HCT116 (cell line): Measurements from ENCODE around the gene TMEM134. TPM values are rescaled to one million over a fixed set of nuclear protein-coding genes. Genes with fewer than 3 reads are reported as not detected.

Experiments used
- ATAC-seq: fragments of 200-7000 bp; cut with Tn5 transposase; 2 replicates; pipeline ENCODE4 v1.9.1; 2020; ENCODE audit warnings: mild to moderate bottlenecking, moderate library complexity
- BruUV-seq: library from RNA; stranded (reverse); fragments of 400-500 nt; replicated peaks from 2 replicates; lab custom pipeline; 2021; lab: Mats Ljungman, UMichigan
- CTCF ChIA-PET: fragments of 300-600 bp; sonication (Branson Sonifier 250); formaldehyde crosslinking; loops from one replicate; lab custom pipeline; 2021; ENCODE audit warnings: antibody characterized with exemption; lab: Charles Lee
- POLR2A ChIA-PET: fragments of 300-600, 350-600 bp; sonication (Branson Sonifier 250); formaldehyde crosslinking; loops from one replicate; lab custom pipeline; 2021; ENCODE audit warnings: antibody characterized with exemption; lab: Charles Lee
- RAD21 ChIA-PET, 2 experiments: fragments of 300-600 bp; sonication (Branson Sonifier 250); formaldehyde crosslinking; loops; one replicate each; lab custom pipeline; 2023; ENCODE audit warnings: low total read pairs in 2 of 2; ENCODE audit not compliant: uncharacterized antibody in 2 of 2, unreplicated experiment in 2 of 2, low non-redundant PET in 1 of 2; lab: Charles Lee
- DNase-seq: peaks from one replicate; pipeline ENCODE4 v3.0.0-alpha.2; 2010; ENCODE audit warnings: low read depth, low spot score
- H2AFZ ChIP-seq: fragments of 200-600 bp; shearing (Covaris generic), sonication (generic); 2 replicates; pipeline ENCODE4 v1.6.1; 2017; ENCODE audit warnings: low read depth, mixed run types, mixed read lengths, antibody characterized with exemption, low read length; ENCODE audit not compliant: poor library complexity, severe bottlenecking
- H3K27ac ChIP-seq: 2 replicates; pipeline ENCODE4 v1.5.1; 2012; ENCODE audit warnings: low read depth, low read length
- H3K27me3 ChIP-seq: fragments of 200-600 bp; sonication (generic); 2 replicates; pipeline ENCODE4 v1.6.1; 2016; ENCODE audit warnings: mixed run types, low read length, mixed read lengths; ENCODE audit not compliant: insufficient read depth
- H3K36me3 ChIP-seq, 2 experiments: fragments of 200-500 bp in 1 of 2; fragments of 200-600 bp in 1 of 2; sonication (Bioruptor generic) in 1 of 2; sonication (generic) in 1 of 2; 2 replicates each; pipeline versions ENCODE4 v1.5.1 to v1.6.1; 2014 to 2016; ENCODE audit warnings: low read length in 2 of 2, inconsistent platforms in 1 of 2, mixed read lengths in 1 of 2, mixed run types in 1 of 2; ENCODE audit not compliant: insufficient read depth in 2 of 2, control insufficient read depth in 1 of 2
- H3K4me1 ChIP-seq, 2 experiments: fragments of 200-600 bp in 1 of 2; sonication (generic) in 1 of 2; 2 replicates each; pipeline versions ENCODE4 v1.5.1 to v1.6.1; 2012 to 2017; ENCODE audit warnings: low read length in 2 of 2, inconsistent platforms in 1 of 2, mild to moderate bottlenecking in 1 of 2, mixed read lengths in 1 of 2, mixed run types in 1 of 2, moderate library complexity in 1 of 2; ENCODE audit not compliant: insufficient read depth in 2 of 2, control insufficient read depth in 1 of 2
- H3K4me2 ChIP-seq: fragments of 200-600 bp; sonication (generic); 2 replicates; pipeline ENCODE4 v1.6.1; 2017; ENCODE audit warnings: mixed run types, low read length, mixed read lengths
- H3K4me3 ChIP-seq, 2 experiments: fragments of 200-600 bp in 1 of 2; sonication (generic) in 1 of 2; replicated peaks in 1 of 2; 2 replicates each; pipeline ENCODE4 v1.5.1; 2011 to 2016; ENCODE audit warnings: low read length in 2 of 2, control low read depth in 1 of 2, low read depth in 1 of 2, mild to moderate bottlenecking in 1 of 2, mixed read lengths in 1 of 2, mixed run types in 1 of 2
- H3K79me2 ChIP-seq: fragments of 200-600 bp; sonication (generic); 2 replicates; pipeline ENCODE4 v1.6.1; 2017; ENCODE audit warnings: mild to moderate bottlenecking, mixed run types, low read length, moderate library complexity, mixed read lengths; ENCODE audit not compliant: insufficient read depth
- H3K9ac ChIP-seq: fragments of 200-600 bp; sonication (generic); 2 replicates; pipeline ENCODE4 v1.6.1; 2016; ENCODE audit warnings: low read length, mixed read lengths
- H3K9me2 ChIP-seq: fragments of 200-600 bp; sonication (generic), shearing (Covaris generic); 2 replicates; pipeline ENCODE4 v1.6.1; 2017; ENCODE audit warnings: mixed run types, mild to moderate bottlenecking, moderate library complexity; ENCODE audit not compliant: insufficient read depth
- H3K9me3 ChIP-seq, 2 experiments: fragments of 200-500 bp in 1 of 2; fragments of 200-600 bp in 1 of 2; sonication (Bioruptor generic) in 1 of 2; sonication (generic) in 1 of 2; 2 replicates each; pipeline ENCODE4 v1.6.1; 2014 to 2017; ENCODE audit warnings: low read length in 2 of 2, mixed read lengths in 2 of 2, inconsistent platforms in 1 of 2, low read depth in 1 of 2, mild to moderate bottlenecking in 1 of 2, mixed run types in 1 of 2, moderate library complexity in 1 of 2; ENCODE audit not compliant: control insufficient read depth in 1 of 2, insufficient read depth in 1 of 2
- H4K20me1 ChIP-seq: fragments of 200-600 bp; sonication (generic), shearing (Covaris generic); 2 replicates; pipeline ENCODE4 v1.6.1; 2017; ENCODE audit warnings: mixed run types, mild to moderate bottlenecking, moderate library complexity; ENCODE audit not compliant: insufficient read depth
- CBX3 ChIP-seq: IDR thresholded peaks from 2 replicates; pipeline ENCODE4 v1.6.1; 2012; ENCODE audit warnings: low read depth
- CEBPB ChIP-seq: IDR thresholded peaks from 2 replicates; pipeline ENCODE4 v1.6.1; 2012; ENCODE audit warnings: low read depth
- EGR1 ChIP-seq: IDR thresholded peaks from 2 replicates; pipeline ENCODE4 v1.6.1; 2012; ENCODE audit warnings: low read depth
- EZH2 ChIP-seq: fragments of 200-600 bp; sonication (generic); IDR thresholded peaks from 2 replicates; pipeline ENCODE4 v1.6.1; 2017; ENCODE audit warnings: antibody characterized with exemption, mixed run types
- EZH2phosphoT487 ChIP-seq: fragments of 200-600 bp; IDR thresholded peaks from 2 replicates; pipeline ENCODE4 v1.6.1; 2018; ENCODE audit warnings: antibody characterized with exemption, borderline replicate concordance
- JUND ChIP-seq: IDR thresholded peaks from 2 replicates; pipeline ENCODE4 v1.6.1; 2012
- MAX ChIP-seq: IDR thresholded peaks from 2 replicates; pipeline ENCODE4 v1.6.1; 2012
- POLR2A ChIP-seq: IDR thresholded peaks from 2 replicates; pipeline ENCODE4 v1.7.0; 2011; ENCODE audit warnings: borderline replicate concordance; ENCODE audit not compliant: insufficient read depth, insufficient read length; ENCODE audit errors: extremely low read depth
- POLR2AphosphoS5 ChIP-seq: IDR thresholded peaks from 2 replicates; pipeline ENCODE4 v1.6.1; 2011; ENCODE audit warnings: mild to moderate bottlenecking, low read depth, low read length, moderate library complexity
- SP1 ChIP-seq: IDR thresholded peaks from 2 replicates; pipeline ENCODE4 v1.6.1; 2012; ENCODE audit warnings: low read depth
- SRF ChIP-seq: IDR thresholded peaks from 2 replicates; pipeline ENCODE4 v1.6.1; 2012; ENCODE audit warnings: low read depth
- TCF7L2 ChIP-seq: IDR thresholded peaks from 2 replicates; pipeline ENCODE4 v1.7.0; 2011; ENCODE audit warnings: borderline replicate concordance, inconsistent platforms; ENCODE audit not compliant: insufficient read depth, insufficient read length; ENCODE audit errors: extremely low read depth
- ZNF274 ChIP-seq: fragments of 200-500 bp; sonication (Bioruptor generic); IDR thresholded peaks from 2 replicates; pipeline ENCODE4 v1.6.1; 2014; ENCODE audit warnings: mild to moderate bottlenecking, low read depth, low read length, inconsistent platforms
- intact Hi-C: fragments of 100-400 bp; cut with micrococcal nuclease; formaldehyde crosslinking; loops from 2 replicates; pipeline ENCODE4 v1.10.0; 2022
- total RNA-seq: library from RNA; stranded (reverse); gene quantifications from one replicate; pipeline ENCODE4 v1.2.1, GENCODE V29; 2021; ENCODE audit not compliant: unreplicated experiment
- TF ChIP-seq, protein P1 (sequence below), 3 experiments: fragments of 200-600 bp in 1 of 3; sonication (generic) in 1 of 3; IDR thresholded peaks in 2 of 3; conservative IDR thresholded peaks in 1 of 3; 2 replicates each; pipeline ENCODE4 v1.5.1; 2012 to 2017; ENCODE audit warnings: low read depth in 2 of 3, low read length in 2 of 3, antibody characterized with exemption in 1 of 3, borderline replicate concordance in 1 of 3, control low read depth in 1 of 3, mild to moderate bottlenecking in 1 of 3, mixed read lengths in 1 of 3, mixed run types in 1 of 3, moderate library complexity in 1 of 3; ENCODE audit not compliant: insufficient read depth in 1 of 3
- TF ChIP-seq, protein P2 (sequence below): IDR thresholded peaks from 2 replicates; pipeline ENCODE4 v1.6.1; 2012
- TF ChIP-seq, protein P3 (sequence below): IDR thresholded peaks from 2 replicates; pipeline ENCODE4 v1.6.1; 2012; ENCODE audit warnings: low read depth
- TF ChIP-seq, protein P4 (sequence below): IDR thresholded peaks from 2 replicates; pipeline ENCODE4 v1.6.1; 2011; ENCODE audit warnings: mild to moderate bottlenecking, low read length, moderate library complexity; ENCODE audit not compliant: insufficient replicate concordance; ENCODE audit errors: extremely low read depth

Gene TMEM134
- total RNA-seq, 1 experiment from 2014 or later: 44.2 TPM

- H4K20me1 ChIP-seq: no peaks in the 10 kb centered on the region
- DNase-seq: no peak
- no peaks in the 10 kb centered on the region for H3K9me2 ChIP-seq
- no peak overlapping the region for H3K4me2 ChIP-seq
- H3K79me2 ChIP-seq: no peaks in the 10 kb centered on the region
- POLR2A ChIA-PET: no interaction called here
- TSS peak; percentile 54 for BruUV-seq
- peaks cover 7 to 13% of the 10 kb centered on the region in 2 experiments; a peak in 3 of 4 replicates for H3K4me1 ChIP-seq
- no peak overlapping the region for H2AFZ ChIP-seq
- H3K27ac ChIP-seq: no peak overlapping the region
- H3K4me3 ChIP-seq: no peak overlapping the region
- TF ChIP-seq ZNF274 (no peak), EGR1 (no peak), SP1 (no peak), EZH2 (no peak), TCF7L2 (no peak), POLR2AphosphoS5 (no peak), CEBPB (no peak), EZH2phosphoT487 (no peak), JUND (no peak), CBX3 (no peak), MAX (no peak), SRF (no peak), POLR2A (no peak)
- TF ChIP-seq, protein P1, sequence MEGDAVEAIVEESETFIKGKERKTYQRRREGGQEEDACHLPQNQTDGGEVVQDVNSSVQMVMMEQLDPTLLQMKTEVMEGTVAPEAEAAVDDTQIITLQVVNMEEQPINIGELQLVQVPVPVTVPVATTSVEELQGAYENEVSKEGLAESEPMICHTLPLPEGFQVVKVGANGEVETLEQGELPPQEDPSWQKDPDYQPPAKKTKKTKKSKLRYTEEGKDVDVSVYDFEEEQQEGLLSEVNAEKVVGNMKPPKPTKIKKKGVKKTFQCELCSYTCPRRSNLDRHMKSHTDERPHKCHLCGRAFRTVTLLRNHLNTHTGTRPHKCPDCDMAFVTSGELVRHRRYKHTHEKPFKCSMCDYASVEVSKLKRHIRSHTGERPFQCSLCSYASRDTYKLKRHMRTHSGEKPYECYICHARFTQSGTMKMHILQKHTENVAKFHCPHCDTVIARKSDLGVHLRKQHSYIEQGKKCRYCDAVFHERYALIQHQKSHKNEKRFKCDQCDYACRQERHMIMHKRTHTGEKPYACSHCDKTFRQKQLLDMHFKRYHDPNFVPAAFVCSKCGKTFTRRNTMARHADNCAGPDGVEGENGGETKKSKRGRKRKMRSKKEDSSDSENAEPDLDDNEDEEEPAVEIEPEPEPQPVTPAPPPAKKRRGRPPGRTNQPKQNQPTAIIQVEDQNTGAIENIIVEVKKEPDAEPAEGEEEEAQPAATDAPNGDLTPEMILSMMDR (IDR thresholded peaks at IDR 0.05 in 2 of 3, conservative IDR thresholded peaks at IDR 0.05 in 1 of 3; ENCODE audit: borderline replicate concordance in 1 of 3, insufficient read depth in 1 of 3, low read depth in 2 of 3, low read length in 2 of 3): no peak
- TF ChIP-seq, protein P2, sequence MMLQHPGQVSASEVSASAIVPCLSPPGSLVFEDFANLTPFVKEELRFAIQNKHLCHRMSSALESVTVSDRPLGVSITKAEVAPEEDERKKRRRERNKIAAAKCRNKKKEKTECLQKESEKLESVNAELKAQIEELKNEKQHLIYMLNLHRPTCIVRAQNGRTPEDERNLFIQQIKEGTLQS: no peak
- TF ChIP-seq, protein P3, sequence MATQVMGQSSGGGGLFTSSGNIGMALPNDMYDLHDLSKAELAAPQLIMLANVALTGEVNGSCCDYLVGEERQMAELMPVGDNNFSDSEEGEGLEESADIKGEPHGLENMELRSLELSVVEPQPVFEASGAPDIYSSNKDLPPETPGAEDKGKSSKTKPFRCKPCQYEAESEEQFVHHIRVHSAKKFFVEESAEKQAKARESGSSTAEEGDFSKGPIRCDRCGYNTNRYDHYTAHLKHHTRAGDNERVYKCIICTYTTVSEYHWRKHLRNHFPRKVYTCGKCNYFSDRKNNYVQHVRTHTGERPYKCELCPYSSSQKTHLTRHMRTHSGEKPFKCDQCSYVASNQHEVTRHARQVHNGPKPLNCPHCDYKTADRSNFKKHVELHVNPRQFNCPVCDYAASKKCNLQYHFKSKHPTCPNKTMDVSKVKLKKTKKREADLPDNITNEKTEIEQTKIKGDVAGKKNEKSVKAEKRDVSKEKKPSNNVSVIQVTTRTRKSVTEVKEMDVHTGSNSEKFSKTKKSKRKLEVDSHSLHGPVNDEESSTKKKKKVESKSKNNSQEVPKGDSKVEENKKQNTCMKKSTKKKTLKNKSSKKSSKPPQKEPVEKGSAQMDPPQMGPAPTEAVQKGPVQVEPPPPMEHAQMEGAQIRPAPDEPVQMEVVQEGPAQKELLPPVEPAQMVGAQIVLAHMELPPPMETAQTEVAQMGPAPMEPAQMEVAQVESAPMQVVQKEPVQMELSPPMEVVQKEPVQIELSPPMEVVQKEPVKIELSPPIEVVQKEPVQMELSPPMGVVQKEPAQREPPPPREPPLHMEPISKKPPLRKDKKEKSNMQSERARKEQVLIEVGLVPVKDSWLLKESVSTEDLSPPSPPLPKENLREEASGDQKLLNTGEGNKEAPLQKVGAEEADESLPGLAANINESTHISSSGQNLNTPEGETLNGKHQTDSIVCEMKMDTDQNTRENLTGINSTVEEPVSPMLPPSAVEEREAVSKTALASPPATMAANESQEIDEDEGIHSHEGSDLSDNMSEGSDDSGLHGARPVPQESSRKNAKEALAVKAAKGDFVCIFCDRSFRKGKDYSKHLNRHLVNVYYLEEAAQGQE: no peak
- TF ChIP-seq, protein P4, sequence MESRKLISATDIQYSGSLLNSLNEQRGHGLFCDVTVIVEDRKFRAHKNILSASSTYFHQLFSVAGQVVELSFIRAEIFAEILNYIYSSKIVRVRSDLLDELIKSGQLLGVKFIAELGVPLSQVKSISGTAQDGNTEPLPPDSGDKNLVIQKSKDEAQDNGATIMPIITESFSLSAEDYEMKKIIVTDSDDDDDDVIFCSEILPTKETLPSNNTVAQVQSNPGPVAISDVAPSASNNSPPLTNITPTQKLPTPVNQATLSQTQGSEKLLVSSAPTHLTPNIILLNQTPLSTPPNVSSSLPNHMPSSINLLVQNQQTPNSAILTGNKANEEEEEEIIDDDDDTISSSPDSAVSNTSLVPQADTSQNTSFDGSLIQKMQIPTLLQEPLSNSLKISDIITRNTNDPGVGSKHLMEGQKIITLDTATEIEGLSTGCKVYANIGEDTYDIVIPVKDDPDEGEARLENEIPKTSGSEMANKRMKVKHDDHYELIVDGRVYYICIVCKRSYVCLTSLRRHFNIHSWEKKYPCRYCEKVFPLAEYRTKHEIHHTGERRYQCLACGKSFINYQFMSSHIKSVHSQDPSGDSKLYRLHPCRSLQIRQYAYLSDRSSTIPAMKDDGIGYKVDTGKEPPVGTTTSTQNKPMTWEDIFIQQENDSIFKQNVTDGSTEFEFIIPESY: no peak
- RAD21 ChIA-PET: no interaction called here
- H3K9ac ChIP-seq: no peak overlapping the region
- H3K36me3 ChIP-seq: no peaks in the 10 kb centered on the region; a peak in 2 of 4 replicates
- intact Hi-C loops: no loop called here
- CTCF ChIA-PET: no interaction called here
- no peaks in the 10 kb centered on the region for H3K9me3 ChIP-seq
- H3K27me3 ChIP-seq: no peaks in the 10 kb centered on the region
- no peak for ATAC-seq
Observed at GRCh38 chr11:67489885-67490726, 21.1 kb upstream of the TMEM134 start.
